HG02840 (cell line): ENCODE data around the gene RHBDL1.

Experiments
- ATAC-seq: cut with Tn5 transposase; IDR thresholded peaks from one replicate; pipeline ENCODE4 v1.9.1; 2021; ENCODE audit warnings: mild to moderate bottlenecking, moderate library complexity, moderate number of reproducible peaks; ENCODE audit not compliant: unreplicated experiment, low FRiP score

The RHBDL1 gene

GRCh38 chr16:716768-717325 lies 41.4 kb downstream of the RHBDL1 start:
- no peak for ATAC-seq

DNA sequence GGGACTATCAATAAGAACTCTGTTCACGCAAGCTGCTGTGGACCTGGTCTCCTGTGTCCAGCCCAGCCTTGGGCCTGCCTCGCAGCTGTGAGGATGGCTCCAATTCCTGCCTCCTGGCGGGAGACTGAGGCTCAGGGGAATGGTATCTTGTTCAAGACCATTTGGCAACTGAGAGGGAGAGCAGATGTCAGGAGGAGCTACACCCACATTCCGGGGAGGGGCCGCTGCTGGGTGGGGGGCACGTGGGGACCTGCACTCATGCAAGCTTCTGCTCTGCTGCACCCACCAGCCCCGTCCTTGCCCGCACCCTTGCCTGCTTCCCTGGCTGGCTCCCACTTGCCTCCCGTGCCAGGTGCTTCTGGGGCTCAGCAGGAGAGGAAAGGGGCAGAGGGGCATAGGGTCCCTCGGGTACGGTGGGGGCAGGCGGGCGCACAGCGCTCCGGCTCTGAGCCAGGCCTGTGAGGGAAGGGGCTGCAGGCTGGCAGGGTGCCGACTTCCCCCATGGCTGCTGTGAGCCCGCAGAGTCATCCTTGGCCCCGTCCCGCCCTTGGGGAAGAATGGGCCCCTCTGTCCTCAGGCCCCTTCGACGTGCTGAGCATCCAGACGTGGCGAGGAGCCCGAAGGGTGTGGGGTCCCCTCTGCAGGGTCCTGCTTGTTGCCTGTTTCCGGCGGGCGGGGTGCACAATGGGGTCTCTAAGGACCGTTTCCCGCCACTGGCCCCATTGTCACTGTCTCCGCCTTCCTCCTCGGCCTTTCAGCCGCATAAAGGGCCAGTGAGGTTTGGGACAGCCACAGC lies 42.2 kb downstream of the RHBDL1 start:
- no peak for ATAC-seq

DNA sequence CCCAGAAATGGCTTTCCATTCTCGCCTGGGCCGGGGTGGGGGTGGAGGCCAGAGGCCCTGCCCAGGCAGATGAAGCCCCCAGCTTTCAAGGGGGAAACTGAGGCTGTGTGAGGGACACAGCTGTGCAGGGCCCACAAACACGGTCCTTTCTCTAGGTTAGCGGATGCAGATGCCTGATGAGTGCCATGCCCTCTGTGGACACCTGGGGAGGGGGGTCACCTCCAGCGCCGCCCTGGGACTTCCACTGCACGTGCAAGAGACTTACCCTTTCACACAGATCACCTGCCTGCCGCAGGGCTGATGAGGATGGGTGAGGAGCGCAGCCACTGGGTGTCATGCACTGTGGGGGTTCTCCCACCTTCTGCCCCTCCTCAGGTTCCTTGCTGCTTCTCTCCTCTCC lies 42.9 kb downstream of the RHBDL1 start:
- ATAC-seq: no peak

DNA sequence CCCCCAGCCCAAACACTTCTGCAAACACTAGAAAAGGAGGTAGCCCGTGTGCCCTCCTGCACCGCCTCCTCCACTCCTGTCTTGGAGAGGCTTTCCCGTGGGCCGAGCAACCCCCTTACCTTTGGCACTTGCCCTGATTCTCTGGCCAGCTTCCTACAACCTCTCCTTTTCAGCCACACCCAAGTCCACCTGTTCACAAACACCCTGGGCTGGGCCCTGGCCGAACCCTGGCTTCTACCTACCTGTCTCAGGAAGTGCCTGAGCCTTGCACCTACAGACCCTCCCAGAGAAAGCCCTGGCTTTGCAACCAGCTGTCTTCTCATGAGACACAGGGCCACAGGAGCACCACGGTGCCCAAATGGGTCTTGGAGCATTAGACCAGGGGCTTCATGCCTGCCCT lies 43.5 kb downstream of the RHBDL1 start:
- no peak for ATAC-seq

DNA sequence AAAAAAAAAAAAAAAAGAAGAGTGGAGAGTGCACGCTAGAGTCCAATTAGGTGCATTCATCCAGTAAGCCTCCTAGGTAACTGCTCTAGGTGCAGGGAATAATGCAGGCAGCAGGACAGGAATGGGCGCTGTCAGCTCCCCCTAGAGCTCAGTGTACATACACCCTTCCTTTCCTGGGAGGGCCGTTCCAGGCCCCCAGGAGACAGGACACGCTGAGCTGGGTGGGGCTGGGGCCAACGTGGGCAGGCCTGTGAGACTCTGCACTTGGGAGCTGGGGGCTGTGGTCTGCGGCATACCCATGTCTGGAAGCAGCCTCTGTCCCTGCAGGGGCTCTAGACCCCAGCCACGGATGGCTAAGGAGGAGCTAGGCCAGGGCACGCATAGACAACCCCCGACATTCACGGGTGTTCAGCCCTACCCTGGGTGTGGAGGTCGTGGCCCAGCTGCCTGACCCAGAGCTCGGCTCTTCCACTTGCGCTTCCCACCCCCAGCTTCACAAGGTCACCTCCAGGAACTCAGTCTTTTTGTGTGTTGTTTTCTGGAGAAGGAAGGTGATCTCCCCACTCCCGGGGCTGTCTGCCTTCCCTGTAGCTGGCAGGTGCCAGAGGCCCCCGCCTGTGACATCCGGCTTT lies 44.5 kb downstream of the RHBDL1 start:
- ATAC-seq: no peak

- ATAC-seq: peak; percentile 7
Measured at GRCh38 chr16:720447-720989, 45.0 kb downstream of the RHBDL1 start.

DNA sequence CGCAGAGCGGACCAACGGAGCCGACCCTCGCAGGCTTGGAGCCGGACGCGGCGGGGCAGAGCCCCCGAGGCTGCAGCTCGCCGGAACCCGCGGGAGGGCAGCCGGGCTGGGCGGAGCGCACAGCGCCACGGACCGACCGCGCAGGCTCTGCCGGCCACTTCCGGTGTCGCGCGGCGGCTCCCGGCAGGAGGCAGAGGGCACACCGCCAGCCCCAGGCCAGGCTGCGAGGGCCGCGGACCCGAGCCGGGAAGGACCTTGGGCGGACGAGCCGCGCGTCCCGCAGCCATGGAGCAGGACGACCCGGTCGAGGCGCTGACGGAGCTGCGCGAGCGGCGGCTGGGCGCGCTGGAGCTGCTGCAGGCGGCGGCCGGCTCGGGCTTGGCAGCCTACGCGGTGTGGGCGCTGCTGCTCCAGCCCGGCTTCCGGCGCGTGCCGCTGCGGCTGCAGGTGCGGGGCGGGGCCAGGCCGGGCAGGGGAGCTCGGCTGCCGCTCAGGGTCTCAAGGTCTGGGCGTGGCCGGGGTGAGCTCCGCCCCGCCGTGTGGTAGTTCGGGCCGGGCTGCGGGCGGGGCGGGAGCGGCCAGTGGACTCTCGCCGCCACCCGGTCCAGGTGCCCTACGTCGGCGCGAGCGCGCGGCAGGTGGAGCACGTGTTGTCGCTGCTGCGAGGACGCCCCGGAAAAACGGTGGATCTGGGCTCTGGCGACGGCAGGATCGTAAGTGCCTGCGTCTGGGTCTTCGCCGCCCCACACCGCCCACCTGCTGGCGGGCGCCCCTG lies 45.7 kb downstream of the RHBDL1 start, which contains the start of gene ANTKMT:
TSS of gene ANTKMT (plus strand) at position 157 of the 775 bp plus-strand sequence. CDS start at position 286, 129 bp downstream.
- peak; percentile 62 for ATAC-seq

DNA sequence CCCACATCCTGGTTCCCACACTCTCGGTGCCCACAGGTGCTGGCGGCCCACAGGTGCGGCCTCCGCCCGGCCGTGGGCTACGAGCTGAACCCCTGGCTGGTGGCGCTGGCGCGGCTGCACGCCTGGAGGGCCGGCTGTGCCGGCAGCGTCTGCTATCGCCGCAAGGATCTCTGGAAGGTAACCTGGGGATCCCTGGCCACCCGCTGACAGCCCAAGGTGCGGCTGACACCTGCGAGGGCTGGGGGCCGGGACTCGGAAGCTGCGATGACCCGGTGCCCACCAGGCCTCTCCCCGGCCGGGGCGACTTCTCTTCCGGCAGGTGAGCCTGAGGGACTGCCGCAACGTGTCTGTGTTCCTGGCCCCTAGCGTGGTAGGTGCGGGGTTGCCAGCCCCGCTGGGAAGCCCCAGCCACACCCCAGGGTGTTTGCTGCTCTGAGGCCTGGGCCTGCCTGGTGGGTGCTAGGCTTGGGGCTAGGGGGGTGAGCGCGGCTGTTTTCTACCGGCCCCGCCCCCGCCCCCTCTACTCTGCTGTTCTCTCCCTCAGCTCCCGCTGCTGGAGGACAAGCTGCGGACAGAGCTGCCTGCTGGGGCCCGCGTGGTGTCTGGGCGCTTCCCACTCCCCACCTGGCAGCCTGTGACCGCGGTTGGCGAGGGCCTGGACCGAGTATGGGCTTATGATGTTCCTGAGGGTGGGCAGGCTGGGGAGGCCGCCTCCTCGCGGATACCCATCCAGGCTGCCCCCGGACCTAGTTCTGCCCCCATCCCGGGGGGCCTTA lies 46.5 kb downstream of the RHBDL1 start:
- no peak for ATAC-seq

GRCh38 chr16:722835-723633 lies 47.6 kb downstream of the RHBDL1 start:
- ATAC-seq: no peak

- no peak for ATAC-seq
Measured at GRCh38 chr16:723695-724094, 48.2 kb downstream of the RHBDL1 start.

- ATAC-seq: no peak
Measured at GRCh38 chr16:724188-725040, 48.9 kb downstream of the RHBDL1 start.

GRCh38 chr16:725041-725376 lies 49.5 kb downstream of the RHBDL1 start:
- ATAC-seq: no peak

DNA sequence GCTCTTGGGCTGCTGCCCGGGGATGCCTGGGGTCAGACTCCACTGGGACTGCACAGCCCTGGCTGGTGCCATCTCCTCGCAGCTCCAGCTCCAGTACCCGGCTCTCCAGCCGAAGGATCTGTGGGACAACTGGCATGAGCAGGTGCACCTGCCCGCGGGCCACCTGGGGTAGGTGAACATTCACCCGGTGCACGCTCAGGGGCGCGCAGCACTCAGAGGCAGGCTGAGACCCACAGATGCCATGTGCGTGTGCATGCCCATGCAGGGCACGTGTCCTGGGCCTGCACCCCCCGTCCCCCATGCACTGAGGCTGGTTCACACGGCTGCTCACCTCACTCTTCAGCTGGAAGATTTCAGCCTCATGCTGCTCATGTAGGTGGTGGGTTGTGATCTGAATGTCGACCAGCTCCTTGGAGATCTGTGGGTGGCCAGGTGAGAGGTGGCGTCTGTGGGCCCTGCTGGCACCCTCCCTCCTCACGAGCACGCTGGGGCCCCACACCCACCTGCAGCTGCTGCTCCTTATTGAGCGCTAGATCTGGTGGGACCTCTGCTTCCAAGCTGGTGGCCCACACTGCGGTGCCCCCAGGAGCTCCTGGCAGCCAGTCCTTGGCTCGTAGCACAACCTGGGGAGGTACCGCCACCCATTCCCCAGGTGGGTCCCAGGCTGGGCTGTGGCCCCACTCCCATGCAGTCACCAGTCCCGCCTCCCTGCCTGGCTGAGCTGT lies 50.2 kb downstream of the RHBDL1 start:
- no peak for ATAC-seq

DNA sequence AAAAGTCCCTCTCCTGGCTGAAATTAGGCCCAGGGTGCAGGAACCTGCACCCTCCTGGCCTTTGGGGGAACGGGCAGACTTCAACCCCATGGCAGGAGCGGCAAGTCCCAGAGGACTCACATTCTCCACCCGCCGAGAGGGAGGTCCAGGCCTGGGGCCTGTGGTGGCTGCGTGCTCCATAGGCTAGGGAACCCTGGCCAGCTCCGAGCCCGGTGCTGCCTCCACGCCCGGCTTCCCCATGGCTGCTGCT lies 50.6 kb downstream of the RHBDL1 start:
- ATAC-seq: no peak

- ATAC-seq: no peak
Measured at GRCh38 chr16:726438-727290, 51.2 kb downstream of the RHBDL1 start, which contains the start of the genes CCDC78 and HAGHL. TSS of gene CCDC78 (minus strand) at chr16:726443. CDS start at chr16:726367, 76 bp downstream. TSS of gene HAGHL (plus strand) at chr16:727106. CDS start at chr16:727510, 404 bp downstream.

GRCh38 chr16:727291-727977 lies 52.0 kb downstream of the RHBDL1 start:
- no peak for ATAC-seq
